GM18502 (cell line): ENCODE measurements around the gene ADIPOR2.
"Not testable (repeated sequence)": the region's sequence is repeated elsewhere in the genome, so short reads cannot be mapped to it uniquely, and the experiment has no call there.

Source experiments
- ATAC-seq: cut with Tn5 transposase; IDR thresholded peaks from one replicate; pipeline ENCODE4 v1.9.1; 2021; ENCODE audit warnings: mild to moderate bottlenecking; ENCODE audit not compliant: unreplicated experiment, poor library complexity

The ADIPOR2 gene

GRCh38 chr12:1702713-1703112 lies 11.8 kb downstream of the ADIPOR2 start:
- ATAC-seq, result no peak

DNA sequence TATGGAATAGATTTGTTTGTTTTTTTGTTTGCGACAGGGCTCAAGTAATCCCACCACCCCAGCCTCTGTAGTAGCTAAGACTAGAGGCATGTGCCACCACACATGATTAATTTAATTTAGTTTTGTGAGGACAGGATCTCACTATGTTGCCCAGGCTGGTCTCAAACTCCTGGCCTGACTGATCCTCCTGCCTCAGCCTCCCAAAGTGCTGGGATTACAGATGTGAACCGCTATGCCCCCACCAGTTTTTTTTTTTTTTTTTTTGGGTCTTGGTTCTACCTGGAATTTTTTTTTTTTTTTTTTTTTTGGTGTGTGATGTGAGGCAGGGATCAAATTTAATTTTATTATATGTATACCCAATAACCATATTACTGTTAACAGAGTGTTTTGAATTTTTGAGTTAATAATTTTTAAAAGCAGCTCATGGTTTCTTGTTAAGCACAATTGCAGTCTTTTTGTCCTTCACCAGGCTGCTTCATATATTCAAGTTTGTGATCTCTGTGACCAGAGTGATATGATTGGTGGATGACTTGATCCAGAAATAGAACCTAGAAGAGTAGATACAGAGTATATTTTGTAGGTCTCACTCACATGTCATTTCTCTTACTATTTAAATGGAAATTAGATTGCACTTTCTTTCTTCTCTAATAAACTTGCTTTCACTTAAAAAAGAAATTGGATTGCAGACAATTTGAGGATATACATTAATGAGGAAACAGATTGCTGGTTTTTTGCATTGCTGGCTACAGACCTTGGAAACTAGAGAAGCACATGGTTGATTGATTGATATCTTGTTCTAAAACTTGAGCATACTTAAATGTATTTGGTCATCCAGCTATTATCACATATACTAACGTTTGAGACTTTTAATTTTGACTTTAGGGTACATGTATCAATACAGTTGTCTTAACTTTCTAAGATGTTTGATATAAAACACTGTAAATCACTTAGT lies 13.2 kb downstream of the ADIPOR2 start:
- ATAC-seq, result no peak

GRCh38 chr12:1705774-1706631 lies 15.1 kb downstream of the ADIPOR2 start:
- no peak for ATAC-seq

GRCh38 chr12:1706632-1706980 lies 15.7 kb downstream of the ADIPOR2 start:
- no peak for ATAC-seq

- ATAC-seq, result no peak
Measured at GRCh38 chr12:1707051-1707450, 16.2 kb downstream of the ADIPOR2 start.

DNA sequence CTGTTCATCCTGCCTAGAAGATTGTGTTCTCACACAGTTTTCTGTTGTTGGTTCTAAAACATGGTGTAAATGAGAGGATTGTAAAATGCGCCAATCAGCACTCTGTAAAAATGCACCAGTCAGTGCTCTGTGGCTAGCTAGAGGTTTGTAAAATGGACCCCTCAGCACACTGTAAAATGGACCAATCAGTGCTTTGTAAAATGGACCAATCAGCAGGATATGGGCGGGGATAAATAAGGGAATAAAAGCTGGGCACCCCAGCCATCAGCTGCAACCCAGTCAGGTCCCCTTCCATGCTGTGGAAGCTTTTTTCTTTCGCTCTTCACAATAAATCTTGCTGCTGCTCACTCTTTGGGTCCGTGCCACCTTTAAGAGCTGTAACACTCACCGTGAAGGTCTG lies 19.1 kb downstream of the ADIPOR2 start:
- ATAC-seq, result not testable (repeated sequence)

GRCh38 chr12:1710870-1711269 lies 20.0 kb downstream of the ADIPOR2 start:
- not testable (repeated sequence) for ATAC-seq

DNA sequence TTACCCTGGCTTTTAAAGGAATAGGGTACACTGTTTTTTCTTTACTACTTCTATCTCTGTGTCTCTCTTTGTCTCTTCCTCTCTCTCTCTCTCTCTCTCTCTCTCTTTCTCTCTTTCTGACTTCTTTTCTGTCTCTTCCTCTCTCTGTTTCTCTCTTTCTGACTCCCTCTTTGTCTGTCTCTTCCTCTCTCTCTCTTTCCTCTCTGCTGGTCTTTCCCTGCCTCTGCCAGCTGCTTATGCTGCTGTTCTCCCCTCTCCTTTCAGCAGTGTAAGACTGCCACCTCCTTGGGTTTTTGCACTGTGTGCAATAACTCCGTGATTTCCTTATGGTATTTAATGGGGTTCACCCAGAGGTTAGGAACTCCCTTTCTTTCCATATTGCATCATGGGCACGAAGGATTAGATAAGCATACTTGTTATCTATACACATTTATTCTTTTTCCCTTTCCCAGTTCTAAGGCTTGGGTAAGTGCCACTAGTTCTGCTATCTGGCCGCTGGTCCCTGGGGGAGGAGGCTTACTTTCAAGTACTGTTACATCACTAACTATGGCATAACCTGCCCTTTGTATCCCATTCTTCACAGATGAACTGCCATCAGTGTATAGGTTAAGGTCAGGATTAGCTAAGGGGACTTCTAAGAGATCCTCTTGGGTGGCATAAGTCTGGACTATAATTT lies 20.8 kb downstream of the ADIPOR2 start:
- ATAC-seq, result not testable (repeated sequence)

GRCh38 chr12:1712305-1712704 lies 21.4 kb downstream of the ADIPOR2 start:
- not testable (repeated sequence) for ATAC-seq

DNA sequence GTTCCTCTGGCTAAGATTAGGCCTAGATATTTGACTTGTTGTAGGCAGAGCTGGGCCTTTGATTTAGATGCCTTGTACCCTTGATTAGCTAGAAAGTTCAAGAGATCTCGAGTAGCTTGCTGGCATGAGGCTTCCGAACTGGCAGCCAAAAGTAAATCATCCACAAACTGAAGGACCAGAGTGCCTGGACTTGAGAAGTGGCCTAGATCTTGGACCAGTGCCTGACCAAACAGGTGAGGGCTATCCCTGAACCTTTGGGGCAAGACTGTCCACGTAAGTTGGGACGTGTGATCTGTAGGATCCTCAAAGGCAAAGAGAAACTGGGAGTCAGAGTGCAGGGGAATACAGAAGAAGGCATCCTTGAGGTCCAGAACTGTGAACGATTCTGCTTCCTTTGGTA lies 22.0 kb downstream of the ADIPOR2 start:
- not testable (repeated sequence) for ATAC-seq

DNA sequence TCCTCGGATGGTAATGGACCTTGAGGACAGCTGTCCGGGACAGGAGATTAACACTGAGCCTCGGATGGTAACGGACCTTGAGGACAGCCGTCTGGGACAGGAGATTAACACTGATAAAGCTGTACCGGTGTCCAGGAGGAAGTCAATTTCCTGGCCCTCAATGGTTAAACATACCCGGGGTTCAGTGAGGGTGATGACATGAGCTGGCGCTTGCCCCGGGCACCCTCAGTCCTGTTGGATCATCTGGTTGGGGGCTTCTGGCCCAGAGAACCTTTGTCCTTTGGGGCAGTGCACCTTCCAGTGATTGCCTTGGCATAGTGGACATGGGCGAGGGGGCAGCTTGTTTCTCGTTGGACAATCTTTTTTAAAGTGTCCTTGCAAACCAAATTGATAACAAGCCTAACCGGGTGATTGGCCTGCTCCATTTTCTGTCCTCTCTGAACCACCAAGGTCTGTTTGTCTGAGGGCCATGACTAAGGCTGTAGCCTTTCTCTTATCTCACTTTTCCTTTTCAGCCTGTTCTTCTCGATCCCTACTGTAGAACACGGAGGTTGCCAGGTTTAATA lies 23.0 kb downstream of the ADIPOR2 start:
- not testable (repeated sequence) for ATAC-seq

GRCh38 chr12:1715459-1715858 lies 24.6 kb downstream of the ADIPOR2 start:
- not testable (repeated sequence) for ATAC-seq

- ATAC-seq, result no peak
Measured at GRCh38 chr12:1716215-1716862, 25.5 kb downstream of the ADIPOR2 start.

- no peak for ATAC-seq
Measured at GRCh38 chr12:1716911-1717310, 26.0 kb downstream of the ADIPOR2 start.

- ATAC-seq, result no peak
Measured at GRCh38 chr12:1719139-1719538, 28.3 kb downstream of the ADIPOR2 start.

GRCh38 chr12:1720494-1720893 lies 29.6 kb downstream of the ADIPOR2 start:
- ATAC-seq, result no peak

DNA sequence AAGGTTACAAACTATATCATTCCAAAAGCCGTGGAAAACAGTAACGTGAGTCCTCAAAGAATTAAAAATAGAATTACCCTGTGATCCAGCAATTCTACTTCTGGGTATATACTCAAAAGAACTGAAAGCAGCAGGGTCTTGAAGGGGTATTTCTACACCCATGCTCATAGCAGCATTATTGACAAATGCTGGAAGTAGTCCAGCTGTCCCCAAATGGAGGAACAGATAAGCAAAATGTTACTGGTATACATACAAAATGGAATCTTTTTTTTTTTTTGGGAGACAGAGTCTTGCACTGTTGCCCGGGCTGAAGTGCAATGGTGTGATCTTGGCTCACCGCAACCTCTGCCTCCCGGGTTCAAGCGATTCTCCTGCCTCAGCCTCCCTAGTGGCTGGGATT lies 32.9 kb downstream of the ADIPOR2 start:
- no peak for ATAC-seq

DNA sequence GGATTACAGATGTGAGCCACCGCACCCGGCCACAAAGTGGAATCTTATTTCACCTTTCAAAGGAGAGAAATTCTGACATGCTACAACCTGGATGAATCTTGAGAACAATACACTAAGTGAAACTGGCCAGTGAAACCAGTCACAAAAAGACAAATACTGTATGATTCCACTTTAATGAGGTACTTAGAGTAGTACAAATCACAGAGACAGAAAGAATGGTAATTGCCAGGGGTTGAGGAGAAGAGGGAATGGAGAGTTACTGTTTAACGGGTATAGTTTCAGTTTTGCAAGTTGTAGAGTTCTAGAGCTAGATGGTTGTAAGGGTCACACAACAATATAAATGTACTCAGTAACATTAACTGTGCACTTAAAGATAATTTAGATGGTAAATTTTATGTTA lies 33.4 kb downstream of the ADIPOR2 start:
- ATAC-seq, result no peak

- ATAC-seq, result no peak
Measured at GRCh38 chr12:1726753-1727152, 35.9 kb downstream of the ADIPOR2 start.

DNA sequence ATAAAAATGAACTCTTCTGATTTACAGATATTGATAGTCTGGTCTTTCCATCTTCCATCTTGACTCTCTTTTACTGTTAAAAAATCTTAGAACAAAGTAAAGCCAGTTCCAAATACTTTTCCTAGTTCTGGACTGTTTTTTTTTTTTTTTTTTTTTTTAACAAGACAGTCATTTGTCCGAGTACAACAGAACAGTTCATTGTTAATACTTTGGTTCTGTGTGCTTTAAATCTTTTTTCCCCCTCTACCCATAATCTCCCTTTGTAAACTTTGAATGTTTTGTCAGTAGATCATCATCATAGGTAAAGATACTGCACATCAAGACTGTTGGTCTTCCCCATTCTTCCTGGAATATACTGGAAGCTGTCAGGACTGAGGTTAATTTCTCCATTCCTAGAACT lies 38.0 kb downstream of the ADIPOR2 start:
- ATAC-seq, result no peak
